22Rv1 (cell line): Measurements from ENCODE around the gene TRMT61B.

Experiments used
- H3K27ac ChIP-seq: fragments of 450-650 bp; 2 replicates; pipeline ENCODE4 v1.5.1; 2017
- CTCF ChIP-seq: fragments of 450-650 bp; IDR thresholded peaks from 2 replicates; pipeline ENCODE4 v1.5.1; 2017; ENCODE audit warnings: mild to moderate bottlenecking
- ZFX ChIP-seq: fragments of 450-650 bp; IDR thresholded peaks from 2 replicates; pipeline ENCODE4 v1.6.1; 2017; ENCODE audit warnings: antibody characterized with exemption, borderline replicate concordance

The TRMT61B gene

GRCh38 chr2:28828382-28828781 lies 41.7 kb downstream of the TRMT61B start:
- H3K27ac ChIP-seq: no peak overlapping the region
- TF ChIP-seq ZFX (no peak), CTCF (no peak)

- TF ChIP-seq CTCF: no peak
- TF ChIP-seq ZFX: no peak
- H3K27ac ChIP-seq: no peak overlapping the region
Measured at GRCh38 chr2:28824870-28825269, 45.2 kb downstream of the TRMT61B start.

- no peak overlapping the region for H3K27ac ChIP-seq
- no peak for TF ChIP-seq CTCF
- no peak for TF ChIP-seq ZFX
Measured at GRCh38 chr2:28824207-28824606, 45.9 kb downstream of the TRMT61B start.

GRCh38 chr2:28822036-28822435 lies 48.1 kb downstream of the TRMT61B start:
- no peak for TF ChIP-seq ZFX
- no peak for TF ChIP-seq CTCF
- H3K27ac ChIP-seq: no peak overlapping the region

GRCh38 chr2:28821295-28821958 lies 48.7 kb downstream of the TRMT61B start:
- no peak overlapping the region for H3K27ac ChIP-seq
- TF ChIP-seq ZFX (no peak), CTCF (peak; percentile 85)

GRCh38 chr2:28818053-28818452 lies 52.1 kb downstream of the TRMT61B start:
- TF ChIP-seq CTCF (no peak), ZFX (no peak)
- H3K27ac ChIP-seq: no peak overlapping the region

GRCh38 chr2:28810384-28811285 lies 59.5 kb downstream of the TRMT61B start, which contains the start of gene SPDYA:
SPDYA (plus strand) TSS chr2:28810834; CDS start chr2:28816015, 5,181 bp downstream.
- peak within 1 kb of the TSS; percentile 43 for H3K27ac ChIP-seq
- TF ChIP-seq CTCF (no peak), ZFX (no peak)
